HG03097 (cell line): ENCODE data around the gene TRAF4.
"Not testable (repeated sequence)": the region's sequence is repeated elsewhere in the genome, so short reads cannot be mapped to it uniquely, and the experiment has no call there.

Experiments used
- ATAC-seq: cut with Tn5 transposase; IDR thresholded peaks from one replicate; pipeline ENCODE4 v1.9.1; 2021; ENCODE audit not compliant: unreplicated experiment, low FRiP score

The TRAF4 gene

GRCh38 chr17:28726627-28727491, 17.0 kb upstream of the TRAF4 start:
- ATAC-seq = peak; percentile 44

GRCh38 chr17:28728364-28729200, 15.2 kb upstream of the TRAF4 start, which contains the start of gene NEK8:
Gene NEK8, plus strand, starts transcription at chr17:28728788. Its CDS starts 26 bp downstream, at chr17:28728814.
- peak; percentile 30 for ATAC-seq

- ATAC-seq = no peak
These were observed 13.9 kb upstream of the TRAF4 start for GRCh38 chr17:28729950-28730330.

- no peak for ATAC-seq
These were observed 10.5 kb upstream of the TRAF4 start for GRCh38 chr17:28733346-28733745.

GRCh38 chr17:28734712-28735241, 9.0 kb upstream of the TRAF4 start:
- ATAC-seq = no peak

GRCh38 chr17:28735242-28735722, 8.5 kb upstream of the TRAF4 start:
- ATAC-seq = no peak

- not testable (repeated sequence) for ATAC-seq
These were observed 7.7 kb upstream of the TRAF4 start for GRCh38 chr17:28735913-28736769.

GRCh38 chr17:28737316-28737715, 6.5 kb upstream of the TRAF4 start:
- no peak for ATAC-seq

- no peak for ATAC-seq
These were observed 5.8 kb upstream of the TRAF4 start for GRCh38 chr17:28737770-28738679.

- ATAC-seq = no peak
These were observed 5.0 kb upstream of the TRAF4 start for GRCh38 chr17:28738680-28739384.

- no peak for ATAC-seq
These were observed 3.1 kb upstream of the TRAF4 start for GRCh38 chr17:28740406-28741357.

GRCh38 chr17:28741358-28742349, 2.2 kb upstream of the TRAF4 start:
- ATAC-seq = no peak

GRCh38 chr17:28744104-28744971, 527 bp downstream of the TRAF4 start:
- ATAC-seq = no peak

GRCh38 chr17:28744972-28745785, 1.4 kb downstream of the TRAF4 start:
- ATAC-seq = no peak
